Smooth muscle cell (in vitro differentiated cells): Measurements from ENCODE around the gene DYRK3. TPM values are rescaled to one million over a fixed set of nuclear protein-coding genes. Genes with fewer than 3 reads are reported as not detected.

Experiments
- DNase-seq: peaks from one replicate; lab custom pipeline; 2025; ENCODE audit not compliant: unreplicated experiment; lab: John Stamatoyannopoulos, UW
- H2AFZ ChIP-seq: fragments of 200-600 bp; sonication (generic); 2 replicates; pipeline ENCODE4 v1.6.0; 2016; ENCODE audit warnings: antibody characterized with exemption, low read depth, mild to moderate bottlenecking
- H3F3A ChIP-seq: fragments of 200-600 bp; sonication (generic); 2 replicates; pipeline ENCODE4 v1.6.0; 2017; ENCODE audit warnings: antibody characterized with exemption, low read depth
- H3K27ac ChIP-seq: fragments of 200-600 bp; sonication (generic); 2 replicates; pipeline ENCODE4 v1.5.1; 2016; ENCODE audit warnings: low read depth, mild to moderate bottlenecking
- H3K27me3 ChIP-seq: fragments of 200-600 bp; sonication (generic); 2 replicates; pipeline ENCODE4 v1.6.1; 2016; ENCODE audit warnings: low read depth, mild to moderate bottlenecking
- H3K36me3 ChIP-seq: fragments of 200-600 bp; sonication (generic); 2 replicates; pipeline ENCODE4 v1.5.1; 2016; ENCODE audit warnings: low read depth
- H3K4me1 ChIP-seq: fragments of 200-600 bp; sonication (generic); 2 replicates; pipeline ENCODE4 v1.5.1; 2016; ENCODE audit warnings: low read depth
- H3K4me2 ChIP-seq: fragments of 200-600 bp; sonication (generic); 2 replicates; pipeline ENCODE4 v1.6.0; 2016; ENCODE audit warnings: mild to moderate bottlenecking
- H3K4me3 ChIP-seq: fragments of 200-600 bp; sonication (generic); 2 replicates; pipeline ENCODE4 v1.5.1; 2016; ENCODE audit warnings: mild to moderate bottlenecking
- H3K79me2 ChIP-seq: fragments of 200-600 bp; sonication (generic); 2 replicates; pipeline ENCODE4 v1.6.0; 2016; ENCODE audit warnings: low read depth, mild to moderate bottlenecking
- H3K9ac ChIP-seq: fragments of 200-600 bp; sonication (generic); 2 replicates; pipeline ENCODE4 v1.6.0; 2016; ENCODE audit warnings: low read depth
- H3K9me3 ChIP-seq: fragments of 200-600 bp; sonication (generic); replicated peaks from 2 replicates; pipeline ENCODE4 v1.5.1; 2016; ENCODE audit warnings: low read depth
- H4K20me1 ChIP-seq: fragments of 200-600 bp; sonication (generic); 2 replicates; pipeline ENCODE4 v1.6.0; 2016; ENCODE audit warnings: low read depth
- CTCF ChIP-seq: fragments of 200-600 bp; sonication (generic); IDR thresholded peaks from 2 replicates; pipeline ENCODE4 v1.5.1; 2017; ENCODE audit warnings: borderline replicate concordance, mild to moderate bottlenecking, antibody characterized with exemption; ENCODE audit not compliant: insufficient read depth, poor library complexity, severe bottlenecking
- WGBS: methylation state at CpG from one replicate; pipeline ENCODE4 v1.1.7; 2016; ENCODE audit warnings: low lambda C conversion rate; 5-methylcytosine and 5-hydroxymethylcytosine counted together
- polyA plus RNA-seq: library from polyadenylated mRNA; unstranded; fragments of >200 nt; fragmentation: Nextera tagmentation; extraction: Ambion mirVana; gene quantifications from 2 replicates; pipeline ENCODE4 v1.2.1, GENCODE V29; 2016
- total RNA-seq: library from RNA; depleted of rRNA; stranded (reverse); fragments of >200 nt; gene quantifications from 2 replicates; pipeline ENCODE4 v1.2.3, GENCODE V29; 2014

The DYRK3 gene
- total and polyA plus RNA-seq, 2 experiments from 2014 or later, result 11.1 to 13.7 TPM

DNA sequence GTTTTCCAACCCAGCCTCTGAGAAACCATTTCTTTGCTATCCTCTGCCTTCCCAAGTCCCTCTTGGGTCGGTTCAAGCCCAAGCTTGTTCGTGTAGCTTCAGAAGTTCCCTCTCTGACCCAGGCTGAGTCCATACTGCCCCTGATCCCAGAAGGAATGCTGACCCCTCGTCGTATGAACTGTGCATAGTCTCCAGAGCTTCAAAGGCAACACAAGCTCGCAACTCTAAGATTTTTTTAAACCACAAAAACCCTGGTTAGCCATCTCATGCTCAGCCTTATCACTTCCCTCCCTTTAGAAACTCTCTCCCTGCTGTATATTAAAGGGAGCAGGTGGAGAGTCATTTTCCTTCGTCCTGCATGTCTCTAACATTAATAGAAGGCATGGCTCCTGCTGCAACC, 46.8 kb upstream of the DYRK3 start:
- no peak for DNase-seq
- H3F3A ChIP-seq, result peaks cover 22% of the 10 kb centered on the region
- H3K27ac ChIP-seq, result peak overlapping the region; percentile 92
- no peak overlapping the region for H2AFZ ChIP-seq
- H3K27me3 ChIP-seq, result no peaks in the 10 kb centered on the region
- no peaks in the 10 kb centered on the region for H3K9me3 ChIP-seq
- H3K4me1 ChIP-seq, result peaks cover 35% of the 10 kb centered on the region
- H3K79me2 ChIP-seq, result no peaks in the 10 kb centered on the region
- H3K9ac ChIP-seq, result peak overlapping the region; percentile 34
- no peaks in the 10 kb centered on the region for H3K36me3 ChIP-seq
- H3K4me3 ChIP-seq, result no peak overlapping the region
- no peak for TF ChIP-seq CTCF
- 41% methylated on average over 6 of the region's 6 CpGs for WGBS
- H3K4me2 ChIP-seq, result peak overlapping the region; percentile 77
- H4K20me1 ChIP-seq, result no peaks in the 10 kb centered on the region

- H2AFZ ChIP-seq, result no peak overlapping the region
- H3F3A ChIP-seq, result peaks cover 22% of the 10 kb centered on the region
- no peak overlapping the region for H3K4me3 ChIP-seq
- H4K20me1 ChIP-seq, result no peaks in the 10 kb centered on the region
- no peak for TF ChIP-seq CTCF
- H3K79me2 ChIP-seq, result no peaks in the 10 kb centered on the region
- no peaks in the 10 kb centered on the region for H3K9me3 ChIP-seq
- peak overlapping the region; percentile 92 for H3K27ac ChIP-seq
- no peaks in the 10 kb centered on the region for H3K27me3 ChIP-seq
- DNase-seq, result peak; percentile 7
- no peaks in the 10 kb centered on the region for H3K36me3 ChIP-seq
- peak overlapping the region; percentile 47 for H3K9ac ChIP-seq
- H3K4me1 ChIP-seq, result peaks cover 35% of the 10 kb centered on the region
- H3K4me2 ChIP-seq, result peak overlapping the region; percentile 77
- WGBS, result 27% methylated on average over 7 of the region's 7 CpGs
Observed at GRCh38 chr1:206589206-206589605, 46.1 kb upstream of the DYRK3 start.

GRCh38 chr1:206590025-206590758, 45.1 kb upstream of the DYRK3 start:
- TF ChIP-seq CTCF, result peak; percentile 67
- H3K9me3 ChIP-seq, result no peaks in the 10 kb centered on the region
- no peak overlapping the region for H2AFZ ChIP-seq
- H3K4me2 ChIP-seq, result peak overlapping the region; percentile 67
- H3K36me3 ChIP-seq, result no peaks in the 10 kb centered on the region
- peak overlapping the region; percentile 92 for H3K27ac ChIP-seq
- no peaks in the 10 kb centered on the region for H3K27me3 ChIP-seq
- WGBS, result 17% methylated on average over 8 of the region's 8 CpGs
- H3K4me1 ChIP-seq, result peaks cover 35% of the 10 kb centered on the region
- no peaks in the 10 kb centered on the region for H3K79me2 ChIP-seq
- no peak for DNase-seq
- peaks cover 22% of the 10 kb centered on the region for H3F3A ChIP-seq
- no peak overlapping the region for H3K4me3 ChIP-seq
- no peak overlapping the region for H3K9ac ChIP-seq
- H4K20me1 ChIP-seq, result no peaks in the 10 kb centered on the region

- 73% methylated on average over 5 of the region's 5 CpGs for WGBS
- TF ChIP-seq CTCF, result no peak
- Histone ChIP-seq H3K4me1 (peaks cover 35% of the 10 kb centered on the region), H3K4me2 (peak overlapping the region; percentile 67), H3K9me3 (no peaks in the 10 kb centered on the region), H3K79me2 (no peaks in the 10 kb centered on the region), H3K4me3 (no peak overlapping the region), H4K20me1 (no peaks in the 10 kb centered on the region), H3K27me3 (no peaks in the 10 kb centered on the region), H3K36me3 (no peaks in the 10 kb centered on the region), H3K27ac (peak overlapping the region; percentile 92), H3F3A (peaks cover 22% of the 10 kb centered on the region), H3K9ac (no peak overlapping the region), H2AFZ (no peak overlapping the region)
- no peak for DNase-seq
Observed at GRCh38 chr1:206591226-206591625, 44.1 kb upstream of the DYRK3 start.
